GM21737 (cell line): ENCODE data around the gene ANKRD33B.

Source experiments
- ATAC-seq: cut with Tn5 transposase; IDR thresholded peaks from one replicate; pipeline ENCODE4 v1.9.1; 2021; ENCODE audit warnings: mild to moderate bottlenecking, moderate library complexity; ENCODE audit not compliant: unreplicated experiment

The ANKRD33B gene

DNA sequence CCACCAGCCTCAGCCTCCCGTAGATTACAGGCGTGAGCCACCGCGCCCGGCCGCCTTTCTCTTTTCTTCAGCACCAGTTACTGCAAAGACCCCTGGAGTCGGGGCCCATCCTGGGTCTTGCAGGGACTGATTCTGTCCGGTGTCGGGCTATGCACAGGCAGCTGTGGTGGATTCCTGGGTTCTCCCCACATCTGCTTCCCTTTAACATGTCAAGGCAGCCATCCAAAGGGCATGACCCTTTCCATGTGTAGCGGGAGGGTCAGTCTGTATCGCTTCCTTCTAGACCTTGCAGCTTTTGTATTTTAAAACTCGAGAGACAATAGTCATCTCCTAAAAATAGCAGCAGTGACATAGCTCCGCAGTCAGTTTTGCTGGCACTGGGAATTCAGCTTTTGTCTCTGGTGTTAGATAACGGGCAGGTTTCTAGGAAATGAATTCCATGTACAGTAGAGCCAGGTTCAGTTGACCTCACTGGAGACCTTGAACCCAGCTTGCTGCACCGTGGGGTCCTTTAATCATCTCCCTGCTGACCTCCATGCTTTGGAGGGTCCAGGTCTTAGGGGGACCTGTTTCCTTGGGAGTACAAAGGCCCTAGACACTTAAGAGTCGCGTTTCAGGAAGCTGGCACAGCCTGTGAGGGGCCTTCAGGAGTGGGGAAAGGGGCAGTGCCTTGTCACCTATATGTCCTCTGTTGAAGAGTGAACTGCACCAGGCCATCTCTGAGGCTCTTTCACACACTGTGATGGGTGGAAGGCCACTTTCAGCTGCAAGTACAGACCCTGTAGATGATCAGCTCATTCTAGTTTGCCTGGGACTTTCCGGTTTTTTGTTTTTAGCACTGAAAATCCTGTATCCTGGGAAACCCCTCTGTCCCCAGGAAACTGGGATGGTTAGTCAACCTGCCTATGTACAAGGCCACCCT lies 13.8 kb downstream of the ANKRD33B start:
- ATAC-seq: peak; percentile 41

DNA sequence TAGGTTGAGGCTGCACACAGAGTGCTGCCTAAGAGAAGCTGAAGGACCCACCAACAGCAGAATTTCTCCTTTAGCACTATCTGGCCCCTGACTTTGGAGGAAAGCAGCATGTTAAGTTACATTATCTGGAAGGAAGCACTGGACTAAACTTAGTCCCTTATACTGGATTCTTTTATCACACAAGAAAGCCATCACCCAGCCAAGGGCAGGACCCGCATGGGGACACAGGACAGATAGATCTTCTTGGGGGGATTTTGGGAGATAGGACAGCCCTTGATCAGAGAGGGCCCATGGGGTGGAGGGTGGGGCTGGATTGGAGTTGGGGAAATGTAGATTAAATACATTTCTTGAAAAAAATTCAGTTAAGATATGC lies 14.4 kb downstream of the ANKRD33B start:
- ATAC-seq: no peak

DNA sequence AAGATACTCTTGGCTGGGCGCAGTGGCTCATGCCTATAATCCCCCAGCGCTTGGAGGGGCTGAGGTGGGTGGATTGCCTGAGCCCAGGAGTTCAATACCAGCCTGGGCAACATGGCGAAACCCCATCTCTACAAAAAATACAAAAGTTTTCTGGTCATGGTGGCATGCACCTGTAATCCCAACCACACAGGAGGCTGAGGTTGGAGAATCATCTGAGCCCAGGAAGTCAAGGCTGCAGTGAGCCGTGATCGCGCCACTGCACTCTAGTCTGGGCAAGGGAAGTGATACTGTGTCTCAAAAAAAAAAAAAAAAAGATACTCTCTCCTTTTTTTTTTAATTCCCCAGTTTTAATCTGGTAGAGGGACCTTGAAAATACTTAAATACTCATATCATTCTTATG lies 15.0 kb downstream of the ANKRD33B start:
- ATAC-seq: peak; percentile 53

DNA sequence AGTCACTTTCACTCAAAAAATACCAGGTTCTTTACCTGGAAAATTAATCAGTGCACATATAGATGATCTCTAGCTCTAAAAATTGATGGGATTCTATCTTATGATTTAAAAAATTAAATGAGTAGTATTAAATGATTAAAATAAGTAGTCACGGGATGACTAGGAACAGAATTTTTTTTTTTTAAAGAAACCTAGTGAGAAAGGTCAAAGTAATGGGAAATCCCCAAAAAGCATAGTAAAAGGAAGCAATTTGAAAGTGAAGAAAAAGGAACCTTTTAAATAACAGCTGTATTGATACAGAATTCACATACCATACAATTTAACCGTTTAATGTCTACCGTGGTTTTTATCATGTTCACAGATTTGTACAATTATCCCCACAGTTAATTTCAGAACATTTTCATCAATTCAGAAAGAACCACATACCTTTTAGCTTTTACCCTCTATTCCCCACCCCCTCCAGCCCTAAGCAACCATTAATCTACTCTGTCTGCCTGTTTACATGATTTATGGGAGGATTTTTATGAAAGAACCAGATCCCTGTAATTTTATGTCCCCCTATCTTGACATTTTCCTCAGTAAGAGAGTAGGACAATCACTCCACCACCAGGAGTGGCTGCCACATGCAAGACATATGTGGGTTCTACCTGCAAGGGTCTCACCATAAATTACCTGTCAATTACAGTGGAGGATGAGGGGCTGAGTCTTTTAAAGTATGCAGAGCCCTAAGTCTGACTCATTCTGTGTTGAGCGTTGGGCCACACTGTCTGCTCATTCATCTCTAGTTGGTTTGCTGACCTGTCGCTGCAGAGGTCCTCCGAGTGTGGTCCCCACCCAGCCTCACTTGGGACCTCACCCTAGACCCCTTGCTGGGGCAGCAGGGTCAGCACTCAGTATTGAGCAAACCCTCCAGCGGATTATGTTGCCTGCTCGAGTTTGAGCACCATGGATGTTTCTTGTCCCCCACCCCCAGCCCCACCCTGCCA lies 16.0 kb downstream of the ANKRD33B start:
- no peak for ATAC-seq

DNA sequence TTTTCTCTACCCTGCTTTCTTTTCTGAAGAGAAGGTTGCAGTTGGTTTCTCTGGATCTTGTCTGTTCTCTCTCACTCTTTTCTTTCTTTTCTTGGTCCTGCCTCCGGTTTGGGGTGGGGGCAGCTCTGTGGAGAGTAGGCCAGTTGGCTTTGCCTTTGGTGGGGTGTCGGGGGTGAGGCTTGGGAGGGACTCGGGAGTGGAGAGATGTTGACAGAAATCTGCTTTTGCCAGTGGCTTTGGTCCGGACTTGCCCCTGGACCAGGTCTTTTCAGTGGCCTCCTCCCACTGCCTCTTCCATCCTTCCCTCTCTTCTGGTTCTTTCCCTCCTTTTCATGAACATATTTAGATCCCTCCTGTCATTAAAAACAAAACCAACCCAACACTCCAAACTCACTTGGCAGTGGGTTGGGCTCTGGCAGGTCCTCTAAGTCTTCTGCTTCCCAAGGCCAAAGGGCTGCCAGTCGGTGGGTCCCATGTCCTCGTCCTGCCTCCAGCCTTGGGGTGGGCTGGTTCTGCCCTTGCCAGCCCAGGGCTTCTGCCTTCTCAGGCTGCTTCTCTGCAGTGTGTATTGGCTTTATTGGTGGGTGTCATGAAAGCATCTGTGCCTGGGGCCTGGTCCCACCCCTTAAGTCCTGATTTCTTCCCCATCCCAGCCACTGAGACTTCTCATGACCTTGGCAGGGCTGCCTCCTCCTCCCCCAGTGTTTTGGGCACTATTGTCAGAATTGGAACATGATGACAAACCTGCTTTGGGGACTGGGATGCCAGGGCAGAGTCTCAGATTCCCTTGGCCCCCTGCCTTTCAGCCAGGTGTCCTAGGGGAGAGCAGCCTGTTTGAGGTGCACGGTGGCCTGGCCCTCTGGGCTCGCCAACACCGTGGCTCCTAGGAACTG lies 16.9 kb downstream of the ANKRD33B start:
- no peak for ATAC-seq

DNA sequence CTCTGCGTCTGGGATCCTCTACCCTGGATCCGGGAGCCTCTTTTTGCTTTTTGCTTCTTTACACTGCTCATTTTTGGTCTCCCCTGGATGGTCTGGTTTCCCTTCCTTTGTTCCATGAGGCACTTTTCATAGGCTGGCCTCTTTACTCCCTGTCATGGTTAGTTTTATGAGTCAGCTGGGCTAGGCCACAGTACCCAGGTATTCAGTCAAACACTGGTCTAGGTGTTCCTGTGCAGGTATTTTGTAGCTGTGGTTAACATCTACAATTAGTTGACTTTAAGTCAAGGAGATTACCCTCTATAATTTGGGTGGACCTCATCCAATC lies 17.5 kb downstream of the ANKRD33B start:
- no peak for ATAC-seq

DNA sequence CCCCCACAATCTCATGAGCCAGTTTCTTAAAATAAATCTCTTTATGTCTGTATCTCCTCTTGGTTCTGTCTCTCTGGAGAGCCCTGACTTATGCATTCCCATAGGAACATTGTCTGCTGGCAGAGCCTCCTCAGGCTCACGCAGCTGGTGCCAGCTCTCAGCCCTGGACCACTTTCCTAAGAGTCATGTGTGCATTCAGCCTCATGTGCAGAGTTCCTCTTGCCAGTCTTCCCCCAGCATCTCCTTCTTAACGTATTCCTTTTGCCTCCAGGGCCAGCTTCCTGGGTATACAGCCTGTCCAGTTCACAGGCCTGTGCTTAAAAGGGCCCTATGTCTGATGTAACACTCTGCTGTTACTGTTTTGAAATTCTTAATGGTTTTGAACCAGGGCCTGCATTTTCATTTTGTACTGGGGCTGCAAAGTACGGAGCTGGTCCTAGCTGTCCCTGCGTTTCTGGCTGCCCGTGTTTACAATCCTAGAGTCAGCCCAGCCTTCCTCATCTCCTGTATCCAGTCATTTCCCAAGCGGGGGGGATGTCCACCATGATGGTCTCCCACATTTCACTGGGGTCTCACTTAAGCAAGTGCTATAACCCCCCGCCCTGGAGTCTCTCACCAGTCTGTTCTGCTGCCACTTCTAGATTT lies 18.1 kb downstream of the ANKRD33B start:
- no peak for ATAC-seq

DNA sequence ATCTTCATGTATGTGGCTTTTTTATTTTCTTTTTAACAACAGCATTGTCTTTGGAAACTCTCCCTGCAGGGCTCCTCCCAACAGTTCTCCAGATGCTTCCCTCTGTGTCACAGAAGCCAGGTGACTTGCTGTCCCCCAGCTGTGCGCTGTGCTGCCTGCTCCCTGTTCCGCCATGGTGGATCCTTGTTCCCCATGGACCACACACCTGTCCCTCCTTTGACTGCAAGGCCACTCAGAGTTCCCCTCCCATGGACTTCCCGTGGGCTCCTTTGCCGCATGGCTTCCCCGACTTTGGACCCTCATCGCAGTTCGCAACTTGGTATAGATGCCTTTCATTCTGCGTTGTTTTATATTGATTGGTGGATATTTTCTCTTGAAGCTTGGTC lies 18.6 kb downstream of the ANKRD33B start:
- no peak for ATAC-seq

DNA sequence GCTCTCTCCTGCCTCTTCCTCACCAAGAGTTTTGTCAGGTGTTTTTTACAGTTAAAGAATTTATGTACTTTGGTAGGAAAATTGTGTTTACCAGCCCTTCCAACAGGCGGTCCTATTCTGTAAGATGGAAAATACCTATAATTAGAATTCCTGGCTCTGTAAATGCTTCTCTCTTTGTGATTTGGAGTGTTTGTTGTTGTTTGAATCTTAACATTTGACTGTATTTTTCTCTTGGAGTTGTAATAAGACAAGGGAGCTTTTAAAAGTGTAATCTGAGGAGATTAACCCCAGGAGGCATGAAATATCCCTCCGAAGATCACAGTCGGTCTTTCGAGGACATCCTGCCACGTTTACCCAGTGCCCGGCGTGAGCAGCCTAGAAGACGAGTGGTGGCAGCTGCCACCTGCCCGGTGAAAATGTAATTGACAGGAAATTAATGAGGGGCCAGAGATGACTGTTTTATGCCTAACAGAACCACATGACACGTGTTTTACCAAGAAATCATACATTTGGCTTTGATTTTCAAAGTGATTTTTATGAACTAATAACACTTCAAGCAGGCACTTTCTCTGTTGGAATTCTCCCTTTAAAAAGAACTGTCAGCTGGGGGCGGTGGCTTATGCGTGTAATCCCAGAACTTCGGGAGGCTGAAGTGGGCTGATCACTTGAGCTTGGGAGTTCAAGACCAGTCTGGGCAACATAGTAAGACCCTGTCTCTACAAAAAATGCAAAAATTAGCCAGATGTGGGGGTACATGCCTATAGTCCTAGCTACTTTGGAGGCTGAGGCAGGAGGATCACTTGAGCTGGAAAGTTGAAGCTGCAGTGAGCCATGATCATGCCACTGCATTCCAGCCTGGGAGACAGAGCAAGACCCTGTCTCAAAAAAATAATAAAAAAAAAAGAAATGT lies 20.0 kb downstream of the ANKRD33B start:
- ATAC-seq: no peak

DNA sequence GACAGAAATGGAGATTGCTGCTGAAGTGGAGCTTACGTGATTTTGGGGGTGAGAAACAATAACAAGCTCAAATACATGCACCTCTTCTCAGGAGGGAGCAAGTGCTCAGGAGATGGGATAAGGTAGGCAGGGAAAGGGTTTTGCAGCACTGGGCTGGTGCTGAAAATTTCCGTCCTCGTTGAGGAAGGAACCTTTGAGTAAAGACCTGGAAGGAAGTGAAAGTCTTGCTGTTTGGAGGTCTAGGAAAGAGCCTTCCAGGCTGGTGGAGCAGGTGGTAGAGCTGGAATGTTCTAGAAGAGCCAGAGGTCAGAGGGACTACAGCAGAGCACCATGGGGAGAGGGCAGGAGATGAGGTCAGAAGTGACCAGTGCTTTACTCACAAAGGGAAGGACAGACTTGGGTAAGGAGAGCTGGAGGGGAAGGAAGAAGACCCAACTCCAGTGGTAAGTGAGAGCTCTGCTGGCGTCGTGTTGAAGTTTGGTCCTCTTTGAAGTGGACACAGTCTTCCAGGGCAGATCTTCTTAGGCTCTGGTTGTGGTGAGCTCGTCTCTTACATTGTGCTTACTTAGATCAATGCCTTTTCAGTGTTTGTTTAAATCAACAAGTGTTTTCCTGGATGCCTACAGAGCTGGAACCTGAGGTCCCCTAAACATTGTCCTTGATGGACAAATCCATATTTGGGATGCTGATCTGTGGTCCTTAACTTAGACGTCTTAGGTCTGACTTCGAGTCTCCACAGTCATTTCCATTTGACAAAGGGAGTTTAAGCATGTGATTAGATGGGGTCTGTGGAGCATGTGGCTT lies 21.0 kb downstream of the ANKRD33B start:
- no peak for ATAC-seq

DNA sequence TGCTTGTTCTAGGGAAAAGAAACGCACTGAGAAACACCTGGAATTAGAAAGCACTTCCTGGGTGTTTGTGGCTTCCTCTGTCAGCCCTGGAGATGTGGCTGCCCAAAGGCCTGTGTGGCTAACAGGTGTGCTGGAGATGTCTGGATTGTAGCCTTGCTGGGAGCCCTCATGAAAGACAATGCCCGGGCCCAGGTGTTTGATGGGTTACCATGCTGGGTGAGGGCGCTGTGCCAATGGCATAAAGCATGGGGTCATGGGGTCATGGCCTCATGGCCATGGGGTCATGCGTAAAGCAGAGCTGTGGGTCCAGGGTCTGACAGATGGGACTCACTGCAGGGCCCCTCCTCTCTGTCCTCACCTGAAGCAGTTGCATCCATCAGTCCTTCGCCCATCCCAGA lies 21.6 kb downstream of the ANKRD33B start:
- ATAC-seq: no peak

DNA sequence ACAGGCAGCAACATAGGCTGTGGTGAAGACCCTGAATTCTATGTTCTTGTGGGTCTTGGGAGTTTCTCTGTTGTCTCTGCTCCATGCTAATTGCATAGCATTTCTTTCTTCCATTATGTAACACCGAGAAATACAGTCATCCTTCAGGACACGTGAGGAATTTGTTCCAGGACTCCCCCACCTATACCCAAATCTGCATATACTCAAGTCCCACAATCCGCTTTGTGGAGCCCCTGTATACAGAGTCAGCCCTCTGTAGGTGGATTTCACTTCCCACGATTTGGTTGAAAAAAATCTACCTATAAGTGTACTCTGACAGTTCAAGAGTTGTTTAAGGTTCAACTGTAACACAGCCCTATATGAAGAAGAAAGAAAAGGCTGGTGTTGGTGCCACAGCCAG lies 22.1 kb downstream of the ANKRD33B start:
- ATAC-seq: no peak

DNA sequence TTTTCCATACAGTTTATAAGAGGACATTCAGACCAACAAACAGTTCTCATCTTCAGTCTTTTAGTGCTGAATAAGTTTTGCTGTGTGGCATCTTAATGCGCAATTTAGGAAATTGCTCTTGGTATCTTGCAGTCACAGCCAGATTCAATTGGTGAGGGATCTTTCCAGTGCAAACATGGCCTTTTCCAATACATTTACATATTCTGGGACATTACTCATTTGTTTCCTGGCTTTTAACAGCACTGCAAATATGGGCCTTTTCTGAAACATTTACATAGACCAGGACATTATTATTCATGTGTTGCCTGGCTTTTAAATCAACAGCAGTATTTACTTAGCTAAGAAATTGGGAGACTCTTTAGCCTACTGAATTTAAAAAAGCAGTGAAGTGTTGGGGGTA lies 22.7 kb downstream of the ANKRD33B start:
- no peak for ATAC-seq

DNA sequence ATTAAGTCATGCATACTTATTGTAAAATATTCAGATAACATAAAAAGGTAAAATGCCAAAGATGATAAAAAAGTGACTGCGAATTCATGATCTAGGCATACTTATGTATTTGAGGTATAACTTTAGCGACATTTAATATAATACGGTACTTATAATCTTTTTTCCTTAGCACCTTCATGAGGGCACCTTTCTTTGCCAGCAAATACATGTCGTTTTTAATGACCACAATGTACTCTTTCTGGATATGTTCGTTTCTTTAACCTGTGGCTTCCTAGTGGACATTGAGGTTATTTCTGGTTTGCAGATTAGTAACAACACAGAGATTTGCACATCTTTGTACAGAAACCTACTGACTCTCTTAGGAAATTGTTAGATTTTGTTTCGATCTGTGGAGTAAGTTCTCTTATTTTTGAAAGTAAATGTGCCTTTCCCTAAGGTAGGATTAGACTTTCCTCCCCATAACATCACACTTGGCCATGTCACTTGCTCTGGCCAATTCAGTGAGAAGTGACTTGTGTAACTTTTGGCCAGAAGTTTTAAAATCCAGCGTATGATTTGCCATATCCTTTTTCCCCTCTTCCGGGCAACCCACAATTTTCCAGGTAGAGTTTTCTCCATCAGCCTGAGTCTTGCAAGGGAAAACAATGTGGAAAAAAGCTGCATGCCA lies 24.4 kb downstream of the ANKRD33B start:
- no peak for ATAC-seq

DNA sequence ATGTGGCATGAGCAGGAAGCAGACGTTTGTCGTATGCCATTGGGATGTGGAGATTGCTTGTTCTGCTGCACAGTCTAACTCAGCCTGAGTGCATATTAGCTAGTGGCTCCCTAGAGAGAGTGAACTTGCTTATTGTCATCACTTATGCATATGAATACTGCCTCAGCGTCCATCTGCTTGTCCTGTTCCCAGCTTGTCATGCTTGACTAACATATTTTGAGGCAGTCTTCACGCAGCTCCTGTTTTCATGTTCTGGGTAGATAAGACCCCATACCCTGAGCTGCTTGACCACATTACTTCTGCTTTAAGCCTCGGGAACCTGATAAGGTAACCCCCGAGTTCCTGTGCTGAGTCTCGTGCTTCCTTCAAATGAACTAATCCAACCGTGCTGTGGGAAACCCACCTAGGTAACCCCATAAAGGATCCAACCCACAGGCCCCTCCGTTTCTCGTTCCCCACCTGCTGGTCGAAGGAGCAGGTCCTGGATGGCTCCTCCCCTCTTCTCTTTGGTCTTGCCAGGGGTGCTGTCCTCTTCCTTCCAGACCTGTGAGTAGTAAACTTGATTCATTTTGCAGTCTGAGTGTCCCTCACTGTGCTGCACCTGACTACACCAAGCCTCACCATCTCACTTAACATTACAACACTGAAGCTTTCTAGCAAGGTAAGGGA lies 25.0 kb downstream of the ANKRD33B start:
- no peak for ATAC-seq

DNA sequence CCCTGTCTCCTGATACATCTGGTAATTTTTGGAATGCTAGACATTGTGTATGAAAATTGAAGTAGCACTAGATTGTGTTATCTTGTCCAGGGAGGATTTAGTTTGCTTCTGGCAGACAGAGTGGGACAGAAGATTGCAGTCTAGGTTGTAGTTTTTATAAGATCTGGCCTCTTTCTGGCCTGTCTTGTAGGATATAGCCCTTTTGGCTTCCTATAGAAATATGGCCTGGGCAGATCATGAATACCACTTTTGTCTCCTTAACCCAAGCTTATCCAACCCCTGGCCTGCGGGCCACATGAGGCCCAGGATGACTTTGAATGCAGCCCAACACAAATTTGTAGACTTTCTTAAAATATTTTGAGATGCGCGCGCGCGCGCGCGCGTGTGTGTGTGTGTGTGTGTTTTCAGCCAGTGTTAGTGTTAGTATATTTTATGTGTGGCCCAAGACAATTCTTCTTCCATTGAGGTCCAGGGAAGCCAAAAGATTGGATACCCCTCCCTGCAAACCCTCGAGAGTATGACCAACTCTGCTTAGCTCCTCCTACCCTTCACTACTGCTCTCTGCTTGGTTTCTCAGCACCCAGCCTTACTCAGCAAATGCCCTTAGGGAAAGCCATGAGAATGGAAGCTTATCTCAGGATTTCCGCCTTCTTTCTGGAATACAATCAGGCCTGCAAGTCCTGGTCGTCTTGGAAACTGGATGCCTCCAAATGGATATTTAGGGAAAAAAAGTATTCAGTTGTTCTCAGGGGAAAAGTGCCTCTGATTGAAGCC lies 26.5 kb downstream of the ANKRD33B start:
- peak; percentile 35 for ATAC-seq

DNA sequence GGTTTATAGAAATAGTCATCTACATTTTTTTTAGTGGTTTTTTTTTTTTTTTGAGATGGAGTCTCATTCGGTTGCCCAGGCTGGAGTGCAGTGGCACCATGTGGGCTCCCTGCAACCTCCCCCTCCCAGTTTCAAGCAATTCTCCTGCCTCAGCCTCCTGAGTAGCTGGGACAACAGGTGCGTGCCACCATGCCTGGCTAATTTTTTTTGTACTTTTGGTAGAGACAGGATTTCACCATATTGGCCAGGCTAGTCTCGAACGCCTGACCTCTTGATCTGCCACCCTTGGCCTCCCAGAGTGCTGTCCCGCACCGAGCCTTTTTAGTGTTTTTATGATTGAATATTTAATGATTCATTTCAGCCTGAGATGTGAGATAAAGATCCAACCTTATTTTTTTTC lies 27.3 kb downstream of the ANKRD33B start:
- no peak for ATAC-seq
